Neural cell (in vitro differentiated cells): ENCODE data around the gene FOXL3. TPM values are rescaled to one million over a fixed set of nuclear protein-coding genes. Genes with fewer than 3 reads are reported as not detected.

Experiments used
- H2AFZ ChIP-seq: fragments of 200-600, 300-800 bp; sonication (generic), shearing (Covaris generic); 2 replicates; pipeline ENCODE4 v1.6.0; 2014; ENCODE audit warnings: low read depth, mild to moderate bottlenecking, antibody characterized with exemption, low read length, moderate library complexity
- H3F3A ChIP-seq: fragments of 200-600 bp; shearing (Covaris generic); 2 replicates; pipeline ENCODE4 v1.6.1; 2016; ENCODE audit warnings: mild to moderate bottlenecking, moderate library complexity, mixed read lengths, antibody characterized with exemption, low read length; ENCODE audit not compliant: insufficient read depth, poor library complexity, severe bottlenecking
- H3K27ac ChIP-seq: fragments of 200-600, 300-800 bp; sonication (generic), shearing (Covaris generic); 2 replicates; pipeline ENCODE4 v1.5.1; 2014; ENCODE audit warnings: mild to moderate bottlenecking, low read length, moderate library complexity
- H3K27me3 ChIP-seq: fragments of 300-800, 200-600 bp; sonication (generic), shearing (Covaris generic); 2 replicates; pipeline ENCODE4 v1.6.0; 2014; ENCODE audit warnings: mild to moderate bottlenecking, low read depth, low read length, moderate library complexity; ENCODE audit not compliant: insufficient read depth
- H3K36me3 ChIP-seq: fragments of 300-800, 200-600 bp; sonication (generic), shearing (Covaris generic); 2 replicates; pipeline ENCODE4 v1.5.1; 2014; ENCODE audit warnings: mild to moderate bottlenecking, antibody characterized with exemption, low read length, moderate library complexity; ENCODE audit not compliant: insufficient read depth
- H3K4me2 ChIP-seq: fragments of 300-800, 200-600 bp; sonication (generic), shearing (Covaris generic); 2 replicates; pipeline ENCODE4 v1.6.0; 2014; ENCODE audit warnings: mild to moderate bottlenecking, low read length
- H3K4me3 ChIP-seq: fragments of 300-800, 200-600 bp; sonication (generic), shearing (Covaris generic); 2 replicates; pipeline ENCODE4 v1.5.1; 2014; ENCODE audit warnings: mild to moderate bottlenecking, low read length, moderate library complexity
- H3K79me2 ChIP-seq: fragments of 200-600 bp; shearing (Covaris generic); replicated peaks from 2 replicates; pipeline ENCODE4 v1.6.0; 2014; ENCODE audit warnings: mild to moderate bottlenecking, low read length, moderate library complexity; ENCODE audit not compliant: insufficient read depth
- H3K9ac ChIP-seq: fragments of 300-800, 200-600 bp; sonication (generic), shearing (Covaris generic); 2 replicates; pipeline ENCODE4 v1.6.1; 2016; ENCODE audit warnings: mild to moderate bottlenecking, low read length, mixed read lengths
- H3K9me2 ChIP-seq: fragments of 200-600 bp; shearing (Covaris generic); 2 replicates; pipeline ENCODE4 v1.6.1; 2016; ENCODE audit warnings: mild to moderate bottlenecking, low read length, mixed read lengths; ENCODE audit not compliant: insufficient read depth
- H3K9me3 ChIP-seq: fragments of 200-600, 300-800 bp; sonication (generic), shearing (Covaris generic); 2 replicates; pipeline ENCODE4 v1.6.1; 2016; ENCODE audit warnings: mild to moderate bottlenecking, mixed run types, low read length, moderate library complexity, mixed read lengths
- H4K20me1 ChIP-seq: fragments of 200-600 bp; shearing (Covaris generic); 2 replicates; pipeline ENCODE4 v1.6.1; 2016; ENCODE audit warnings: mild to moderate bottlenecking, mixed run types; ENCODE audit not compliant: insufficient read depth
- CTCF ChIP-seq: fragments of 450-650 bp; IDR thresholded peaks from 2 replicates; pipeline ENCODE4 v1.5.1; 2014; ENCODE audit warnings: antibody characterized with exemption, mild to moderate bottlenecking, moderate library complexity; ENCODE audit not compliant: poor library complexity, severe bottlenecking
- EP300 ChIP-seq: fragments of 450-650 bp; conservative IDR thresholded peaks from 2 replicates; pipeline ENCODE4 v1.6.1; 2014; ENCODE audit warnings: antibody characterized with exemption, mild to moderate bottlenecking, moderate library complexity; ENCODE audit not compliant: poor library complexity, severe bottlenecking
- EZH2 ChIP-seq: fragments of 200-600, 300-800 bp; shearing (Covaris generic), sonication (generic); IDR thresholded peaks from 2 replicates; pipeline ENCODE4 v1.6.1; 2014; ENCODE audit warnings: antibody characterized with exemption, low read length, borderline replicate concordance, mild to moderate bottlenecking; ENCODE audit not compliant: insufficient read depth, poor library complexity, severe bottlenecking
- MXI1 ChIP-seq: fragments of 450-650 bp; conservative IDR thresholded peaks from 2 replicates; pipeline ENCODE4 v1.6.1; 2014; ENCODE audit warnings: antibody characterized with exemption, mild to moderate bottlenecking; ENCODE audit not compliant: poor library complexity, severe bottlenecking
- POLR2AphosphoS5 ChIP-seq: IDR thresholded peaks from 2 replicates; pipeline ENCODE4 v1.6.1; 2012
- RAD21 ChIP-seq: fragments of 450-650 bp; conservative IDR thresholded peaks from 2 replicates; pipeline ENCODE4 v1.6.1; 2014; ENCODE audit warnings: antibody characterized with exemption, mild to moderate bottlenecking, moderate library complexity
- SMC3 ChIP-seq: fragments of 450-650 bp; conservative IDR thresholded peaks from 2 replicates; pipeline ENCODE4 v1.6.1; 2014; ENCODE audit warnings: antibody characterized with exemption, mild to moderate bottlenecking, moderate library complexity; ENCODE audit not compliant: poor library complexity
- TAF1 ChIP-seq: IDR thresholded peaks from 2 replicates; pipeline ENCODE4 v1.6.1; 2012; ENCODE audit warnings: low read depth
- polyA plus RNA-seq: library from polyadenylated mRNA; depleted of rRNA; stranded (reverse); fragments of >200 nt; gene quantifications from 2 replicates; pipeline ENCODE4 v1.2.3, GENCODE V29; 2014
- TF ChIP-seq, protein P1 (sequence below): IDR thresholded peaks from 2 replicates; pipeline ENCODE4 v1.6.1; 2012; ENCODE audit warnings: borderline replicate concordance

FOXL3 gene
- polyA plus RNA-seq, 1 donor from 2014 or later: not detected

- TF ChIP-seq CTCF (no peak), EP300 (no peak)
- H3K36me3 ChIP-seq: peaks cover 8% of the 10 kb centered on the region
- no peaks in the 10 kb centered on the region for H3K27me3 ChIP-seq
- no peak overlapping the region for H3K27ac ChIP-seq
- no peaks in the 10 kb centered on the region for H4K20me1 ChIP-seq
- no peaks in the 10 kb centered on the region for H3K9me3 ChIP-seq
- H3K79me2 ChIP-seq: no peaks in the 10 kb centered on the region
- no peaks in the 10 kb centered on the region for H3F3A ChIP-seq
- no peak overlapping the region for H2AFZ ChIP-seq
- H3K9me2 ChIP-seq: no peaks in the 10 kb centered on the region
- H3K4me2 ChIP-seq: no peak overlapping the region
- H3K4me3 ChIP-seq: no peak overlapping the region
- no peak overlapping the region for H3K9ac ChIP-seq
Measured at GRCh38 chr7:256461-256940, 33.5 kb upstream of the FOXL3 start.

- Histone ChIP-seq H3K9me3 (peaks cover under 1% of the 10 kb centered on the region), H3K27me3 (no peaks in the 10 kb centered on the region)
- TF ChIP-seq CTCF (no peak), EZH2 (no peak), TAF1 (no peak), SMC3 (no peak), RAD21 (no peak), MXI1 (no peak), EP300 (no peak), POLR2AphosphoS5 (no peak)
- TF ChIP-seq, protein P1, sequence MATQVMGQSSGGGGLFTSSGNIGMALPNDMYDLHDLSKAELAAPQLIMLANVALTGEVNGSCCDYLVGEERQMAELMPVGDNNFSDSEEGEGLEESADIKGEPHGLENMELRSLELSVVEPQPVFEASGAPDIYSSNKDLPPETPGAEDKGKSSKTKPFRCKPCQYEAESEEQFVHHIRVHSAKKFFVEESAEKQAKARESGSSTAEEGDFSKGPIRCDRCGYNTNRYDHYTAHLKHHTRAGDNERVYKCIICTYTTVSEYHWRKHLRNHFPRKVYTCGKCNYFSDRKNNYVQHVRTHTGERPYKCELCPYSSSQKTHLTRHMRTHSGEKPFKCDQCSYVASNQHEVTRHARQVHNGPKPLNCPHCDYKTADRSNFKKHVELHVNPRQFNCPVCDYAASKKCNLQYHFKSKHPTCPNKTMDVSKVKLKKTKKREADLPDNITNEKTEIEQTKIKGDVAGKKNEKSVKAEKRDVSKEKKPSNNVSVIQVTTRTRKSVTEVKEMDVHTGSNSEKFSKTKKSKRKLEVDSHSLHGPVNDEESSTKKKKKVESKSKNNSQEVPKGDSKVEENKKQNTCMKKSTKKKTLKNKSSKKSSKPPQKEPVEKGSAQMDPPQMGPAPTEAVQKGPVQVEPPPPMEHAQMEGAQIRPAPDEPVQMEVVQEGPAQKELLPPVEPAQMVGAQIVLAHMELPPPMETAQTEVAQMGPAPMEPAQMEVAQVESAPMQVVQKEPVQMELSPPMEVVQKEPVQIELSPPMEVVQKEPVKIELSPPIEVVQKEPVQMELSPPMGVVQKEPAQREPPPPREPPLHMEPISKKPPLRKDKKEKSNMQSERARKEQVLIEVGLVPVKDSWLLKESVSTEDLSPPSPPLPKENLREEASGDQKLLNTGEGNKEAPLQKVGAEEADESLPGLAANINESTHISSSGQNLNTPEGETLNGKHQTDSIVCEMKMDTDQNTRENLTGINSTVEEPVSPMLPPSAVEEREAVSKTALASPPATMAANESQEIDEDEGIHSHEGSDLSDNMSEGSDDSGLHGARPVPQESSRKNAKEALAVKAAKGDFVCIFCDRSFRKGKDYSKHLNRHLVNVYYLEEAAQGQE: no peak
Measured at GRCh38 chr7:256981-257646, 32.9 kb upstream of the FOXL3 start.

More at GRCh38 chr7:256981-257646, 32.9 kb upstream of the FOXL3 start:
- Histone ChIP-seq H3F3A (no peaks in the 10 kb centered on the region), H4K20me1 (no peaks in the 10 kb centered on the region), H3K36me3 (peaks cover 14% of the 10 kb centered on the region), H3K27ac (no peak overlapping the region), H2AFZ (no peak overlapping the region), H3K4me2 (no peak overlapping the region), H3K4me3 (no peak overlapping the region), H3K9me2 (no peaks in the 10 kb centered on the region), H3K79me2 (no peaks in the 10 kb centered on the region), H3K9ac (no peak overlapping the region)
